IPS DF 19.7 (cell line): ENCODE measurements around the gene CILP2.

ENCODE experiments used
- DNase-seq: peaks from one replicate; pipeline ENCODE4 v3.0.0-alpha.2; 2013; ENCODE audit warnings: low read depth, low spot score

The CILP2 gene, protein sequence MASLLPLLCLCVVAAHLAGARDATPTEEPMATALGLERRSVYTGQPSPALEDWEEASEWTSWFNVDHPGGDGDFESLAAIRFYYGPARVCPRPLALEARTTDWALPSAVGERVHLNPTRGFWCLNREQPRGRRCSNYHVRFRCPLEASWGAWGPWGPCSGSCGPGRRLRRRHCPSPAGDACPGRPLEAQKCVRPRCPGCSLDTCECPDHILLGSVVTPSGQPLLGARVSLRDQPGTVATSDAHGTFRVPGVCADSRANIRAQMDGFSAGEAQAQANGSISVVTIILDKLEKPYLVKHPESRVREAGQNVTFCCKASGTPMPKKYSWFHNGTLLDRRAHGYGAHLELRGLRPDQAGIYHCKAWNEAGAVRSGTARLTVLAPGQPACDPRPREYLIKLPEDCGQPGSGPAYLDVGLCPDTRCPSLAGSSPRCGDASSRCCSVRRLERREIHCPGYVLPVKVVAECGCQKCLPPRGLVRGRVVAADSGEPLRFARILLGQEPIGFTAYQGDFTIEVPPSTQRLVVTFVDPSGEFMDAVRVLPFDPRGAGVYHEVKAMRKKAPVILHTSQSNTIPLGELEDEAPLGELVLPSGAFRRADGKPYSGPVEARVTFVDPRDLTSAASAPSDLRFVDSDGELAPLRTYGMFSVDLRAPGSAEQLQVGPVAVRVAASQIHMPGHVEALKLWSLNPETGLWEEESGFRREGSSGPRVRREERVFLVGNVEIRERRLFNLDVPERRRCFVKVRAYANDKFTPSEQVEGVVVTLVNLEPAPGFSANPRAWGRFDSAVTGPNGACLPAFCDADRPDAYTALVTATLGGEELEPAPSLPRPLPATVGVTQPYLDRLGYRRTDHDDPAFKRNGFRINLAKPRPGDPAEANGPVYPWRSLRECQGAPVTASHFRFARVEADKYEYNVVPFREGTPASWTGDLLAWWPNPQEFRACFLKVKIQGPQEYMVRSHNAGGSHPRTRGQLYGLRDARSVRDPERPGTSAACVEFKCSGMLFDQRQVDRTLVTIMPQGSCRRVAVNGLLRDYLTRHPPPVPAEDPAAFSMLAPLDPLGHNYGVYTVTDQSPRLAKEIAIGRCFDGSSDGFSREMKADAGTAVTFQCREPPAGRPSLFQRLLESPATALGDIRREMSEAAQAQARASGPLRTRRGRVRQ

DNA sequence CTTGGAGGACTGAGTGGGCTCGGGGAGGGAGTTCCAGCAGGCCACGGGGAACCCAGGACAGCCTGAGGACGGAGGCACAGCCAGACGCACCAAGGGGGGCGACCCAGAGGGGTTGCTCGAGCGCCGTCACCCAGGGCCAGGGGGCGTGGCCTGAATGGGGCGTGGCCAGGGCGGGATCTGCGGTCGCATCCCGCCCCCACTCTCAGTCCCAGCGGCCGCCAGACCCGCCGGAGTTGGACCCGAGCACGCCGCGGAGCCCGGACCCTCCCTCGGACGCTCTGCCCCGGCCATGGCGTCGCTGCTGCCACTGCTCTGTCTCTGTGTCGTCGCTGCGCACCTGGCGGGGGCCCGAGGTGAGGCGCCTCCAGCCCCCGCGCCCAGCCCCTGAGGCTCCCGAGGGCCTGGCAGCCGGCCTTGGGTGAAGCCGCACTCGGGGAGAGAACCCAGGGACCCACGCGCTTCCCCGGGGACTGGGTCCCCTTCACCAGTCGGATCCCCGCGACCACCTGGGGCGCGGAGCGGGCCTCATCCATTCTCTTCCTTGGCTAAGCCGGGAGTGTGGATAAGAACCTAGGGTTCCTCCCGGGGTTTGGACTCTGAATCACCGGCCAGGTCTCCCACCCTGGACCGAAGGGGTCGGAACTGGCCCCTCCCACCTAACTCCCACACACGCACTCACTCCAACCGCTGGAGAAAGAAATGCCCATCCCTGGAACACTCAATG, at the start of gene CILP2:
Gene CILP2 (plus strand): TSS at position 205 of the 724 bp plus-strand sequence. CDS start 85 bp downstream, at position 290.
- DNase-seq = no peak

DNA sequence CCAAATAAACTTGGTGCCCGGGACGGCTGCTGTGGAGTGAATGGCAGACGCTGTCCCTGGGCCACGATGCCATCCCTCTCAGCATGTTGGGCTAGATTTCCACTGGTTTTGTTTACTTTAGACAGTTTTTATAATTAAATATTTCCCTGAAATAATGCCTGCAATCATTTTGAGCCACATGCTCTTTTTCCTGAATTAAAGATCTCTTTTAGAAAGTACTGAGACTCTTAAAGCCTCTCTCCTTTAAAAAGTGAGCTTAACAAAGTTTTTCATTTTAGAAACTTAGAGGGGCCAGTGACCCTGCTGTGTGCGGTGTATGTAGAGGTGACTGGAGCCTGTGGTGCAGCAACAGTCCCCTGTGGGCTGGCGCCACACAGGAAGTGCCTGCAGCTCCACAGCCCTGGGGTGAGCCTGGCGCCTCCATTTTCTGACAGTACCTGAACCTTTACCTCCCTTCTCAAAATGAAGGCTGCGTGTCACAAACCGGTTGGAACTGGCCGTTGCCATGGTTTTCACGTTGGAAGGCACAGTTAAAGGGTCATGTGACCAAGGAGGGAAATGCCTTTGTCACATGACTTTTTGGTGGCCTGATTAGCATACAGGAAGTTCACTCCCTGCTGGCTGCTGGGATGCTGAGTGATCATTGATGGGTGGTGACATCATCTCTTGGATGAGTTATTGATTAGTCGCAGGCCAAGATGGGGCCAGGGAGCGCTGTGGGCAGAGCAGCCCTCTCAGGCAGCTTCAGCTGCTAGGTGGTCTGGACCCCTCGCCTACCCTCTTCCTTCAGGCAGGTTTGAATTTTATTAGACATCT, 49.0 kb upstream of the CILP2 start:
- DNase-seq = peak; percentile 95

DNA sequence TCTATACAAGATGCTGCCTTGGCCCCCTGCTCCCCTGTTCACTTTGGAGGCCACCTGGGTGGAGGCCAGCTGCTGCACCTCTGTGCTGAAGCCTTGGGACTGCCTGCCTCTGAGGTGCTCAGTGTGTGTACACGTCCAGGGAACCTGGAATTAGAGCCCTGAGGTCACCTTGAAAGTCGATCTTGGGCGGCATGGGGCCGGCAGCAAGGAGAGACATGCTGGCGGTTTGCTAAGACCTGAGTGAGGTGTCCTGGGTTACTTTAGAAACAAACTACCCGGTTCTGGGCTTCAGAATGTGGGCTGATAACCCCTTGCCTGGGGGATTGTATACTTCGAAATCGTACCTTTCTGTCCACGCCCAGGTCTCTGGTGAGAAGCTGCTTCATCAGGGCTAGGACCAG, 48.3 kb upstream of the CILP2 start:
- no peak for DNase-seq

DNA sequence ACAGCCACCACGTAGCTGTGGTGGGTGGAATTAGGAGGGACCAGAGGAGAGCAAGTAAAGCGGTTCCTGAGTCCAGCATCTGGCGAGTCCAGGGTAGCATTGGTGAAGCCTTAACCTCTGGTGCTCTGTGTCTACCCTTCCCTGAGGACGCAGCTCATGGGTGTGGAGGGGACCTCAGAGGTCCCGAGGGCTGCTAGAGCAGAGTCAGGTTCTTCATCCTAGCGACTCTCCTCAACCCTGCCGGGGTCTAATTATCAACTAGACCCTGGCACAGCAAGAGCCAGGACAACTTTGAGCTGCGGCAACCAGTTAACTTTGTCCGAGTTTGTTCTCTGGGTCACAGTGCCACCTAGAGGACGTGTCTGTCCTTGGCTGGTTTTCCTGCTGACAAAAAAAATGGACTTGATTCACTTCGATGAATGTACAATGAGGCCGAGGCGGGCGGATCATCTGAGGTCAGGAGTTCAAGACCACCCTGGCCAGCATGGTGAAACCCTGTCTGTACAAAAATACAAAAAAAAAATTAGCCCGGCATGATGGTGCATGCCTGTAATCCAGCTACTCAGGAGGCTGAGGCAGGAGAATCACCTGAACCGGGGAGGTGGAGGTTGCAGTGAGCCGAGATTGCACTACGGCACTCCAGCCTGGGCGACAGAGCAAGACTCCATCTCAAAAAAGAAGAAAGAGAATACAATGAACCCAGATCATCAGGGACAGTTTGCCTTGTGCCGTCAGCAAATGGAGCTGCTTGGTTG, 47.7 kb upstream of the CILP2 start:
- DNase-seq = no peak

DNA sequence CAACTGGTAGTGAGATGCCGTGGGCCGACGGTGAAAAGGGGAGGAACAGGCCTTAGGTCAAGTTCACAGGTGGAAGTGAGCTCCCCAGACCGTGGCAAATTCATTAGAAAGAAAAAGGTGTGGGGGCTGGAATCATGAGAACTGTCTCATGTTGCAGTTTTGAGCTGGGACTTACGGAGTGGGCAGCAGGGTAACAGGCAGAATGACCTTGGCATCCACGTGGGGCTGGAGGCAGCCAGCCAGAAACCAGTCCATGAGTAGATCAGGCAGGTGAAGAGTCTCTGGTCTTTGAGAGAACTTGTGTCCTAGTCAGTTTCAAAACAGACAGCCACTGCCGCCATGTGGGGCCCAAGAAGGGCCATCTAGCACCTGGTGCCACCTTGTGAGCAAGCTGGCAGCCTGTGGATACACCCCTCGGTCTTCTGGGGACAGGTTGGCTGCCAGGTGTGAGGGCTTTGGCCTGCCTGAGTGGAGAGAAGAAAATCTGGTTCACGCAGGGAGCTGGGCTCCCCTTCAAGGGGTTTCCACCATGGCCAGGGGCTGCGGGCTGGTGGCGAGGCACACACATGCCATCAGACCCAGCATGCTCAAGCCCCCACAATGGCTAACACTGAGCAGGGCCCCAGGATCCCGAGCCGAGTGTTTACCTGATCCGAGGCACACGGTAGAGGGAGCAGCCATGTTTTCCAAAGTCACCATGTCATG, 46.6 kb upstream of the CILP2 start:
- DNase-seq = no peak

DNA sequence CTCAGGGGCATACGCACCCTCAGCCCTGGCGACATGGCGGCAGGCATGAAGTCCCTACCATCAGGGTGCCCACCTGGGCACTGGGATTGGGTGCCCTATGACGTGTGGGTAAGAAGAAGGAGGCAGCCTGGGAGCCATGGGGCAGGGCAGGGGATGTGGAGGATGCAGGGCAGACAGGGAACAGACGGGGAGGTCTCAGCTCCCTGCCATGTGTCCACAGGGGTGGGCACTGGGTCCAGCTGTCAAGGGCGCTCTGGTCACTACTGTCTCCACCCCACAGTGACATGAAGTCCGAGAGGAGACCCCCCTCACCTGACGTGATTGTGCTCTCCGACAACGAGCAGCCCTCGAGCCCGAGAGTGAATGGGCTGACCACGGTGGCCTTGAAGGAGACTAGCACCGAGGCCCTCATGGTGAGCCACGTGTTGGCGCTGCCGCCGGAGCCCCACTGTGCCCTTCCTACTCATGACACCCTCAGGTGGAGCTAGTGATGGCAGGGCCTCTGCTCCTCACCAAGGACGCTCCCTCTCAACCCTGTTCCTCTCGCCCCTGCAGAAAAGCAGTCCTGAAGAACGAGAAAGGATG, 45.9 kb upstream of the CILP2 start:
- DNase-seq = no peak

DNA sequence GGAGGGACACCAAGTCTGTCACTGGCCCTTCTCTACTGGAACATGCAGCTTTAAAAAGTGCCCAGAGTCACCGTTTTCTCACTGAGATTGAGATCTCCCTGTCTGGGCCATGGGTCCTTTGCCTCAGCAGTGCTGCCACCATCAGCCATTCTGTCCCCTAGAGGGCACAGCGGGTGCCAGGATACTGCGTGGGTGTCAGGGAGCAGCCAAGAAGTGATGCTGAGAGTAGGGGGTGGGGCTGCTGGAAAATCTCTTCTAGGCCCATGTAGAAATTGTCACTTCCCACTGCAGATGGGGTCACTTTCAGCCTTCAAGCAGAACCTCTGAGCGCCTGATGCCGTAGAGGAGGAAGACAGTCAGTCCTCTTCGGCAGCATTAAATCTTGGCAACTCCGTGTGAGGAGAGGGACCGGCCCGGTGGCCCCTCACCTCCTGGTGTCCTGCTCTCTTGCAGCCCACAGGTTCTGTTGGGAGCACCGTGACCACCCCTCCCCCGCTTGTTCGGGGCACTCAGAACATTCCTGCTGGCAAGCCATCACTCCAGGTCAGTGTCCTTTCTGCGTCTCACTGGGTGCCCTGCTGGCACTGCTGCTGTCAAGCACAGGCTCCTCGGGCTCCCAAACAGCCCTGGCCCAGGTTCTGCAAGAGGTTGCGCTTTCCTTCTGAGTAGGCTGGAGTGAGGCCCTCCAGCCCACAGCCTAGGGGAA, 44.1 kb upstream of the CILP2 start:
- DNase-seq = no peak

DNA sequence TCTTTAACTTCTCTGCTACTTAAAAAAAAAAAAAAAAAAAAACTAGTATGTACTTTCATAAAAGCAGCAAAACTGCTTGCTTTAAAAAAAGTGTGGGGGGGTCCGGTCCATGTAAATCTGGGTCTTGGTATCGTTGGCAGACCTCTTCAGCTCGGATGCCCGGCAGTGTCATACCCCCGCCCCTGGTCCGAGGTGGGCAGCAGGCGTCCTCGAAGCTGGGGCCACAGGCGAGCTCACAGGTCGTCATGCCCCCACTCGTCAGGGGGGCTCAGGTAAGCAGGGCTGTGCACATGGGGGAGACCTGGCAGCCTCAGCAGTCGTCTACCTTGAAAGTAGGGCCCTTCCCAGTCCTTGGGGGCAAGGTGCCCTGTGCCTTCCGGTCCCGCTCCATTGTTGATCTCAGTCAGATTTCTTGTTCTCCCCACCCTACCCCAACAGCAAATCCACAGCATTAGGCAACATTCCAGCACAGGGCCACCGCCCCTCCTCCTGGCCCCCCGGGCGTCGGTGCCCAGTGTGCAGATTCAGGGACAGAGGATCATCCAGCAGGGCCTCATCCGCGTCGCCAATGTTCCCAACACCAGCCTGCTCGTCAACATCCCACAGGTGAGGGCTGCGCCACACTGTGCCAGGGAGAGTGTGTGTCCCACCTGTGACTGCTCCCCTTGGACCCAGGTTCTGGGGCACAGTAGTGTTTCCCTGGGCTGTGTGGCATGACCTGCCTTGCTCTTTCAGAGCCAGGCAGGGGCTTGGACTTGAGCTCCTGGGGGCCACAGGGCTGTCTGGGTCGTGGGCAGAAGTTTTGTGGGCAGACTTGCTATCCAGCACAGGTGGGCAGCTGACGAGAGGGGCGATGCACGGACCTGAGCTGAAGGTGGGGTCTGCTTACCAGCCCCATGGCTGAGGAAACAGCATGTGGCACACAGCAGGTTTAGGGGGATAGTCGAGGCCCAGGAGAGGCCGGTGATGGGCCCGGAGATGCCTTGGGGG, 42.2 kb upstream of the CILP2 start:
- DNase-seq = no peak

DNA sequence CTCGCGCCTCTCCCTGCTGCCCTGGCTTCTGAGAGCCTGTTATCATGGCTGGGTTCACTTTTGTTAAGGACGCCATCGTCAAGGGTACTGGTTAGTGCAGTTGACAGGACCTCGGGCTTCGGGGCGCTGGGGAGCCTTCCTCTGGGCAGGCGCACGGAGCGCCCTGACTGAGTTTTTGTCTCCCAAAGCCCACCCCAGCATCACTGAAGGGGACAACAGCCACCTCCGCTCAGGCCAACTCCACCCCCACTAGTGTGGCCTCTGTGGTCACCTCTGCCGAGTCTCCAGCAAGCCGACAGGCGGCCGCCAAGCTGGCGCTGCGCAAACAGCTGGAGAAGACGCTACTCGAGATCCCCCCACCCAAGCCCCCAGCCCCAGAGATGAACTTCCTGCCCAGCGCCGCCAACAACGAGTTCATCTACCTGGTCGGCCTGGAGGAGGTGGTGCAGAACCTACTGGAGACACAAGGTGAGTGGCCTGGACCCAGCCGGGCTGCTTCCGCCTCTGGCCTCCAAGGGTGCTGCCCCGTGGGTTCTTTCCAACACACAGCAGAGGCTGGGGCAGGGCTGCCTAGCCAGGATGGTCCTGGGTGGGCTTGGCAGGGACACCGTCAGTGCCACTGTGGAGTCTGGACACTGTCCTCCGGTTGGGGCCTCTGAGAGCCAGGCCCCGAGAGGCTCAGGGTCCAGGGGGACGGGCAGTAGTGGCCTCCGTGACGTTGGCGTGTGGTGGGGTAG, 39.6 kb upstream of the CILP2 start:
- no peak for DNase-seq

DNA sequence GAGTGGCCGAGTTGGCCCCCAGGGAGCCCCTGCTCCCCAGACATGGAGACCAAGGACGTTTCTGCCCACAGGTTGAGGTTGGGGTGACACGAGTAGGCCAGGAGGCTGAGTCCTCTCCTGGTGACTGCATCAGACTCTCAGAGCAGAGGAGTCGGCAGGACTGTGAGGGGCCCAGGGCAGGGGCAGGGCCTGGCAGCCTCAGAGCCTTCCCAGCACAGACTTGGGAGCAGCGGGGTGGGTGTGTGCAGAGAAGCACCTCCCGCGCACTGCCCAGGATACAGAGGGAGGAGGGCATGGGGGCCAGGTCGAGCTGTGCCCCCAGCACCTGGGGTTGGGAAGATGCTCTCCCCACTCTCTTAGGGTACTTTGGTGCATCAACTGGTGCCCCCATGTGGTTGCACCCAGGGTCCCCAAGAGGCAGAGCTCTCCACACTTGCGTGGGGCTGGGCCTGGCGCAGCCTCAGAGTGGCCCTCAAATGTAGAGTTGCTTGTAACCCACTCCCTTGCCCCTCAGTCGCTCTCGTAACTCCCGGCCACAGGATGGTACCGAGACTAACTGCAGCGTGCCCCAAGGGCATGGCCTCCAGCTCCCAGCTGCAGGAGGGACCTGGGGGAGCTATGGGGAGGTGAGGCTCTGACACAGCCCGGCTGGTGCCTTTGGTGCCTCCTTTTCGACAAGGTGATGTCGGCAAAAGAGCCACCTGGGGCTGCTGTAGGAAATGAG, 38.6 kb upstream of the CILP2 start:
- DNase-seq = no peak

DNA sequence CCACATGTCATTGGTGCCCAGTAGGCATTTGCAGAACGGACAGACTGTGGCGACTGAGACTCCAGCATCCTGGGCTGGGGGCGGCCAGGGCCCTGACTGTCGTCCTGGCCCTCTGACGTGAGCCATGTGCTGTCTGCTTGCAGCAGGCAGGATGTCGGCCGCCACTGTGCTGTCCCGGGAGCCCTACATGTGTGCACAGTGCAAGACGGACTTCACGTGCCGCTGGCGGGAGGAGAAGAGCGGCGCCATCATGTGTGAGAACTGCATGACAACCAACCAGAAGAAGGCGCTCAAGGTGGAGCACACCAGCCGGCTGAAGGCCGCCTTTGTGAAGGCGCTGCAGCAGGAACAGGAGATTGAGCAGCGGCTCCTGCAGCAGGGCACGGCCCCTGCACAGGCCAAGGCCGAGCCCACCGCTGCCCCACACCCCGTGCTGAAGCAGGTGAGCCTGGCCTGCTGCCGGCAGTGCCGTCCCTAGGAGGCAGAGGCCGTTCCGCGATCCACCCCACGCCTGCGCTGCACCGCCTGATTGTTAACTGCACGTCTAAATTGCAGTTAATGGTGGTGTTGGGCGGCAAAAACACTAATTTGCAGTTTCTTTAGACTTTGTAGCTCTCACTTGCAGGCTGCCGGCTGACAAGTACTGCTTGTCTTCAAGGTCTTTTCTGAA, 37.0 kb upstream of the CILP2 start:
- no peak for DNase-seq

DNA sequence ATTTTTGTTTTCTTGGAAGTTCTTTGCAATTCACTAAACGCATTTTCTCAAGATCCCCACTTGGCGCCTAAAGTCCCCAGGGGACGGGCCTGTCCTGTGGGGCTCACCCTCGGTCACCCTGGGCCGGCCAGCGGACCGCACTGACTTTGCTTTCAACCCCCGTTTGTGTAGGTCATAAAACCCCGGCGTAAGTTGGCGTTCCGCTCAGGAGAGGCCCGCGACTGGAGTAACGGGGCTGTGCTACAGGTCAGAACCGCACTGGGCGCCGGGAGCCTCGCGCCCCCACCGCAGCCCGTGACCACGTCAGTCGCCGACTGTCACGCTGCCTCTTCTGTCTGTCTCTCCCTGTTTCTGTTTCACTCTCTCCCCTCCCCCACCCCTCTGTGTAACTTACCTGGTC, 36.3 kb upstream of the CILP2 start:
- no peak for DNase-seq

DNA sequence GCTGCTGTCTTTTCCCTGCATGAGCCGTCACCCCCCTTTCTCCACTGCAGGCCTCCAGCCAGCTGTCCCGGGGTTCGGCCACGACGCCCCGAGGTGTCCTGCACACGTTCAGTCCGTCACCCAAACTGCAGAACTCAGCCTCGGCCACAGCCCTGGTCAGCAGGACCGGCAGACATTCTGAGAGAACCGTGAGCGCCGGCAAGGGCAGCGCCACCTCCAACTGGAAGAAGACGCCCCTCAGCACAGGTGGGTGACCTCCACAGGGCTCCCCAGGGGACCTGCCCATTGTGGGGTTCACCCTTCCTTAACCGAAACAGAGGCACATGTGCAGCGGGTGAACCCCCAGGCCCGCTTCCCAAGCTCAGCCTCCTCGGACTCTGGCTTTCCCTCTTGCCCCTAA, 35.8 kb upstream of the CILP2 start:
- no peak for DNase-seq

DNA sequence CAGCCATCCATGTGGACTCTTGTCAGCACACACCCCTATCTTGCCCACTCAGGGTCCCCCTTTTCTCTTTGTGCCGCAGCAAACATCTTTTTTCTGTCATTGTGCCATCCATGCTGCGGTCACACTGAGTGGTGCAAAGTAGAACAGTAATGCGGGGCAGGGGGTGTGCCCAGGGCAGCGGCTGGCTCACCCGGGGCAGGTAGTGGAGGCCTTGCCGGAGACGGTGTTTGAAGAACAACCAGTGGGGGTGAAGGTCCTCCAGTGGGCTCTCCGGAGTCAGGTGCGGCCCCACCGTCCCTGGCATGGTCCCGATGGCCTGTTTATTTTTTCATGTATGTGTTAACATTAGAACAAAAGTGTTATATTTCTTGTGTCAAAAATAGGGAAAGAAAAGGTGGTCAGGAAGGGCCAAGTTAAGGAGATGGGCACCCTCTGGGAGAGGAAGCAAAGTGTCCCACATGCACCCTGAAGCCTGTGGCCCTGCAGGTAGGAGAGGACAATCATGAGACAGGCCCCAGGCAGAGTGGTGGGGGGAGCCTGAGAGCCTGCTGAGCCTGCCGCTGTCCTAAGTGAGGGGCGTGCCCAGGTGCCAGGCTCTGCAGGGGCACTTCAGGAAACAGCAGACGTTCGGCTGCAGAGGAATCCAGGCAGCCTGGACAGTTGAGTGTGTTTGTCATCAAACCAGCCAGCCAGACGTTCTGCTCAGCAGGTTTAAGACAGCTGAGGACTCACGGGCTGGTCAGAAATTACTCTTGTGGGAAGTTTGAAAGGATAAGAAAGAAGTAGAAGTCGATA, 35.1 kb upstream of the CILP2 start:
- DNase-seq = no peak
